ENCODE results near the gene CLOCK. TPM values are rescaled to one million over a fixed set of nuclear protein-coding genes. Genes with fewer than 3 reads are reported as not detected.

CLOCK gene
- total RNA-seq, 2 experiments from 2014 or later = 10.9 to 12.0 TPM

DNA sequence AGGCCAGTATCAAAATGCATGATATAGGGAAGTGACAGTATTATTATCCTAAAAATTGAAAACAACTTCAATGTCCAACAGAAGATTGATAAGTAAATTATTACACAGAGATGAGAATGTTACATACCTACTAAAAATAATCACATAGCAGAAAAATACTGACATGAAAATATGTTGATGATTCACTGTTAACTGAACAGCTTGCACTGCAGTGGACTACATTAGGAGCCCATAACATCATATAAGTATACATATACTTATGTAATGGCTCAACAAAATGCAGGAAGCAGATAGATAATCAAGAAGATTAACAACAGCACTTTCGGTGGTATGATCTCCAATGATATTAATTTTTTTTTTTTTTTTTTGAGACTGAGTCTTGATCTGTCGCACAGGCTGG is 7.1 kb downstream of the CLOCK start:
- no peak overlapping the region for H3K27ac Mint-ChIP-seq
- H3K36me3 Mint-ChIP-seq = peaks cover 2% of the 10 kb centered on the region
- no peaks in the 10 kb centered on the region for H3K9me3 Mint-ChIP-seq
- intact Hi-C loops (cut with micrococcal nuclease) = no loop called here
- CTCF ChIA-PET = no interaction called here
- H3K4me1 Mint-ChIP-seq (ENCODE audit: low read depth) = peaks cover 53% of the 10 kb centered on the region
- POLR2A ChIA-PET = no interaction called here
- DNase-seq = no peak
- H3K4me3 Mint-ChIP-seq = no peak overlapping the region
- H3K27me3 Mint-ChIP-seq = no peaks in the 10 kb centered on the region

DNA sequence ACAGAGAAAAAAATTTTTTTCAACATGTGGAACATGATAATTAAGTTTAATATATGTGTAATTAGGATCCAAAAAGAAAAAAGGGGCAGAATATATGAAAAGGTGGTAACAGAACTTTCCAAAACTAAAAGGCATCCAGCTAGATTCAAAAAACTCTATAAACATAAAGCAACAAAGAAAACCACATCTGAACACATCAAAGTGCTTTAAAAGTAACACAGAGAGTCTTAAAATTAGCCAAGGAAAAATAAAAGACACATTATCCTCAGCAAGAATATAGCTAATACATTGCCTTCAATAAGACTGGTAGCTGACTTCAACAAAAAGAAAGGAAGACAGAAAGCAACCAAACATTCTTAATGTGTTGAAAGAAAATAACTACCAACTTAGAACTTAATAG is 8.2 kb downstream of the CLOCK start:
- Mint-ChIP-seq H3K9me3 (peaks cover 7% of the 10 kb centered on the region), H3K4me1 (ENCODE audit: low read depth) (peaks cover 43% of the 10 kb centered on the region), H3K27ac (no peak overlapping the region), H3K36me3 (peaks cover 11% of the 10 kb centered on the region), H3K27me3 (no peaks in the 10 kb centered on the region), H3K4me3 (no peak overlapping the region)
- POLR2A ChIA-PET = no interaction called here
- intact Hi-C loops (cut with micrococcal nuclease) = no loop called here
- DNase-seq = no peak
- CTCF ChIA-PET = no interaction called here

DNA sequence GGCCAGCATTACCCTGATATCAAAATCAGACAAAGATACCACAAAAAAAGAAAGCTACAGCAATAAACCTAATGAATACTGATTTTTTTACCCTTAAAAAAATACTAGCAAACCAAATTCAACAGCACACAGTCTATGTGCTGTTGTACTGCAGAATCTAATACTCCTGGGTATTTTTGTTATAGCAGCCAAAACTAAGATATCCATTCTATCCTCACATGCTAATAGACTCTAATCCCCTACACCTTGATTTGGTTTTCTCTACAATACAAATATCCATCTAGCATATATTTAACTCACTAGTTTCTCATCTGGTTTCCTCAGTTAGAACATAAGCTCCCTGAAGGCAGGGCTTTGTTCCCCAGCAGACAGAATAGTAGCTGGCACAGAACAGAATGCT is 12.4 kb downstream of the CLOCK start:
- Mint-ChIP-seq H3K27ac (no peak overlapping the region), H3K4me3 (no peak overlapping the region), H3K27me3 (no peaks in the 10 kb centered on the region), H3K36me3 (peaks cover 37% of the 10 kb centered on the region), H3K9me3 (peaks cover 26% of the 10 kb centered on the region), H3K4me1 (ENCODE audit: low read depth) (peaks cover 21% of the 10 kb centered on the region)
- ChIA-PET CTCF (interaction anchor here (1.0 kb wide), 1 partner anchor 121 kb away, joined by 3 read pairs; no protein-coding TSS in a partner anchor), POLR2A (no interaction called here)
- intact Hi-C loops (cut with micrococcal nuclease) = no loop called here
- DNase-seq = no peak

DNA sequence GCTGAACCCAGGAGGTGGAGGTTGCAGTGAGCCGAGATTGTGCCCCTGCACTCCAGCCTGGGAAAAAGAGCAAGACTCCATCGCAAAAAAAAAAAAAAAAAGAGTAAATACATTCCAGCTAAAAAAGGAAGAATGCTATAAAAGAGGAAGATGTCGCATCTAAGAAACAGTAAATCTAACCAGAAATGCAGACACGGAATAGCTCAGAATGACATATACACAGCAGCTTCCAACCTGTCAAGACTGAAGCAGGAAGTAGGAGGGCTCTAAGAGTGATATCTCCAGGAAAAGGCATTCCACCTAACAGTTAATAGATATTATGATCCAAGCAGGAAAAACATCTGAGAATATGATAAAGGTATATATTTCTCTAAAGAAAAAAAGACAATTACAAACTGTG is 16.0 kb downstream of the CLOCK start:
- intact Hi-C loops (cut with micrococcal nuclease) = no loop called here
- Mint-ChIP-seq H3K9me3 (peaks cover 26% of the 10 kb centered on the region), H3K4me1 (ENCODE audit: low read depth) (peaks cover 9% of the 10 kb centered on the region), H3K4me3 (no peak overlapping the region), H3K27ac (no peak overlapping the region), H3K27me3 (no peaks in the 10 kb centered on the region), H3K36me3 (peaks cover 38% of the 10 kb centered on the region)
- ChIA-PET POLR2A (no interaction called here), CTCF (interaction anchor here (2.0 kb wide), 1 partner anchor 15 kb away, joined by 4 read pairs; no protein-coding TSS in a partner anchor)
- DNase-seq = no peak

DNA sequence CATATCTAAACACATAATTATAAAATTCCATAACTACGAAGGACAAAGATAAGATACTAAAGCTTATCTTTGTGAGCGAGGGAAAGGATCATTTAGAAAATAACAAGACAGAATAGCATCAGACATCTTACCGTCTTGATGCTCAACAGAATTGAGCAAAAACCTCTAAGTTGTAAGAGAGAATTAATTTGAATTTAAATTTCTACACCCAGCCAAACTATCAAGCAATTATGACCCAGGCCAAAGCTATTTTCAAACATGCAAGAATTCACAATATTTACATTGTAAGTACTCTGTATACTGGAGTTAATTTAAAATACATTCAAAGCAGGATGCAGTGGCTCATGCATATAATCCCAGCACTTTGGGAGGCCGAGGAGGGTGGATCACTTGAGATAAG is 16.5 kb downstream of the CLOCK start:
- Mint-ChIP-seq H3K36me3 (peaks cover 38% of the 10 kb centered on the region), H3K27ac (no peak overlapping the region), H3K9me3 (peaks cover 26% of the 10 kb centered on the region), H3K4me1 (ENCODE audit: low read depth) (peaks cover 9% of the 10 kb centered on the region), H3K4me3 (no peak overlapping the region), H3K27me3 (no peaks in the 10 kb centered on the region)
- DNase-seq = no peak
- ChIA-PET POLR2A (no interaction called here), CTCF (interaction anchor here (2.0 kb wide), 1 partner anchor 15 kb away, joined by 4 read pairs; no protein-coding TSS in a partner anchor)
- intact Hi-C loops (cut with micrococcal nuclease) = no loop called here

DNA sequence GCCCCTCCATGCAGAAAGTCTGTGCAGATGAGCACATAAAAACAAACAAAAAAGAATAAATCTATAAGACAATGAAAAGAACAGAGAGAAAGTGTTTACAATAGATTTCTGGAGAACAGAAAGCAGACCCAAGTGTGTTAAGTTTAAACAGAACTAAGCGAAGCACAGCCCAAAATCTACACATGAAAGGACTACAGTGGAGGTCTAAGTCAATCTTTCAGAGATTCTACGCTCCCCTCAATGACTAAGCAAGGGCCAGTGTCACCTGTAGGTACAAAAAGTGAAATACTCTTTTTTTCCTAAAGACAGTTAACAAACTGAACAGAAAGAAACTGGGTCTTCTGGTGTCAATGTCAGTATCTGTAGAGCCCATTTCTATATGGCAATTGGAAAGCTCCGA is 18.2 kb downstream of the CLOCK start:
- intact Hi-C loops (cut with micrococcal nuclease) = no loop called here
- H3K36me3 Mint-ChIP-seq = peaks cover 30% of the 10 kb centered on the region

DNA sequence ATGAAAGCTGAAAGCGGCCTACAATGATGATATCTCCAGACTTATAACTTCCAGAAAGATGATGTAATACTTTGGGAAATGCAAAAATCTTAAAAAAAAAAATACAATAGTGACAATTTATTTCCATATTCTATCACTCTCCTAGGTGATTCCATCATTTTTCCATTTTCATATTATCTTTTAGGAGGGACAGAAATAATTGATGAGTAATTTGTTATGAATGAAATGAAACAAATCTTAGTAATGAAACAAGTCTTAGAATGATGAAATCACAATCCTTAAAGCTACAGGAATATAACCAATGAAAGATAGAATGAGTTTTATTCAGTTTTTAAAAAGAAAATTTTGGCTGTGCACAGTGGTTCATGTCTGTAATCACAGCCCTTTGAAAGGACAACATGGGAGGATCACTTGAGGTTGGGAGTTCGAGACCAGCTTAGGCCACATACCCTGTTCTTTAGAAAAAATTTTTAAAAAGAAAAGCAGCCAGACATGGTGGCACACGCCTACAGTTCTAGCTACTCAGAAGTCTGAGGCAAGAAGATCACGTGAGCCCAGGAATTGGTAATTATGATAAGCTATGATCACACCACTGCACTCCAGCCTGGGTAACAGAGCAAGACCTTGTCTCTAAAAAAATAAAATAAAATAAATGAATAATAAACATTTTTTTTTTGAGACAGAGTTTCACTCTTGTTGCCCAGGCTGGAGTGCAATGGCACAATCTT is 21.7 kb downstream of the CLOCK start:
- Mint-ChIP-seq H3K4me3 (no peak overlapping the region), H3K27me3 (no peaks in the 10 kb centered on the region), H3K9me3 (peaks cover 4% of the 10 kb centered on the region), H3K4me1 (ENCODE audit: low read depth) (peaks cover 12% of the 10 kb centered on the region), H3K36me3 (peaks cover 12% of the 10 kb centered on the region), H3K27ac (no peak overlapping the region)
- intact Hi-C loops (cut with micrococcal nuclease) = no loop called here
- POLR2A ChIA-PET = interaction anchor here (0.7 kb wide), 1 partner anchor 127 kb away, joined by 3 read pairs; no protein-coding TSS in a partner anchor
- CTCF ChIA-PET = no interaction called here
- no peak for DNase-seq

More for the DNA sequence above, 18.2 kb downstream of the CLOCK start:
- H3K27ac Mint-ChIP-seq = no peak overlapping the region
- ChIA-PET POLR2A (no interaction called here), CTCF (no interaction called here)
- H3K9me3 Mint-ChIP-seq = peaks cover 19% of the 10 kb centered on the region
- no peaks in the 10 kb centered on the region for H3K27me3 Mint-ChIP-seq
- H3K4me3 Mint-ChIP-seq = no peak overlapping the region
- DNase-seq = no peak
- H3K4me1 Mint-ChIP-seq (ENCODE audit: low read depth) = peaks cover 16% of the 10 kb centered on the region

DNA sequence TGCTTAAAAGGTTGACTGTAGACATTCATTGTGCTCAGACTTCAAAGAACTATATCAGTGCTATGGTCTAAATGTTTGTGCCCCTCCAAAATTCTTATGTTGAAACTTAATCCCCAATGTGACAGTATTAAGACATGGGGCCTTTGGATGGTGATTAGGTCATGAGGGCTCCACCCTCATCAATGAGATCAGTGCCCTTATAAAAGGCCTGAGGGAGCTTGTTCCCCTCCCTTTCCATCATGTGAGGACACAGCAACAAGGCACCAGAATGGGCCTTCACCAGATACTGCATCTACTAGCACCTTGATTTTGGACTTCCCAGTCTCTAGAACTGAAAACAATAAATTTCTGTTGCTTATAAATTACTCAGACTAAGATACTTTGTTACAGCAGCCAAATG is 28.3 kb downstream of the CLOCK start:
- Mint-ChIP-seq H3K27ac (no peak overlapping the region), H3K27me3 (no peaks in the 10 kb centered on the region), H3K4me3 (no peak overlapping the region), H3K9me3 (peaks cover 2% of the 10 kb centered on the region), H3K36me3 (peaks cover 8% of the 10 kb centered on the region), H3K4me1 (ENCODE audit: low read depth) (peaks cover 6% of the 10 kb centered on the region)
- no peak for DNase-seq
- CTCF ChIA-PET = no interaction called here
- POLR2A ChIA-PET = no interaction called here
- intact Hi-C loops (cut with micrococcal nuclease) = no loop called here

DNA sequence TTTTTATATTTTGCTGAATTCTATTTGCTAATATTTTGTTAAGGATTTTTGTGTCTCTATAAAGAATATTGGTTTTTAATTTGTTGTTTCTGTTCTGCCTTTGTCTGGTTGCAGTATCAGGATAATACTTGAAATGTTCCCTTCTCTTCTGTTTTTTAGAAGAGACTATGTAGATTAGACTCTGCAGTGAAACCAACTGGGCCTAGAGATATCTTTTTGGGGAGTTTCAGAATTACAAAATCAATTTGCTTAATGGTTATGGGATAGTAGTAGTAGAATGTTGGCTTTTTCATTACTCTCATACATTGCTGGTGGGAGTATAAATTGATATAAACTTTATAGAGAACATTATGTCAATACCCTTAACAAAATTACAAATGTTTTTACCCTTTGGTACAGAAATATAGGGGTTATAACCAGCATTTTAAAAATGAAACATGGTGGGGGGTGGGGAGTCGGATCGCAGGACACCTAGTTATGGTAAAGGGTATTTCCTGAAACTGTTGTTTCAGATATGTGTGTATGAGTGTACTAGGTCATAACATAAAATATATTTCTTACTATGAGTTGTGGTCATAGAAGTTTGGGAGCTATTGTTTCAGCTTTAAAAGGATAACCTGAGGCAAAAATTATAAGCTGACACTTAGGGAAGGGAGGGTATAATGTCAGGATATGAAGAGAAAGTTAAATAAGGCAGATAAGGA is 29.0 kb downstream of the CLOCK start:
- H3K9me3 Mint-ChIP-seq = peaks cover 2% of the 10 kb centered on the region
- DNase-seq = no peak
- no peaks in the 10 kb centered on the region for H3K27me3 Mint-ChIP-seq
- H3K4me1 Mint-ChIP-seq (ENCODE audit: low read depth) = peaks cover 6% of the 10 kb centered on the region
- ChIA-PET POLR2A (no interaction called here), CTCF (no interaction called here)
- intact Hi-C loops (cut with micrococcal nuclease) = no loop called here
- H3K4me3 Mint-ChIP-seq = no peak overlapping the region
- peaks cover 8% of the 10 kb centered on the region for H3K36me3 Mint-ChIP-seq
- no peak overlapping the region for H3K27ac Mint-ChIP-seq

DNA sequence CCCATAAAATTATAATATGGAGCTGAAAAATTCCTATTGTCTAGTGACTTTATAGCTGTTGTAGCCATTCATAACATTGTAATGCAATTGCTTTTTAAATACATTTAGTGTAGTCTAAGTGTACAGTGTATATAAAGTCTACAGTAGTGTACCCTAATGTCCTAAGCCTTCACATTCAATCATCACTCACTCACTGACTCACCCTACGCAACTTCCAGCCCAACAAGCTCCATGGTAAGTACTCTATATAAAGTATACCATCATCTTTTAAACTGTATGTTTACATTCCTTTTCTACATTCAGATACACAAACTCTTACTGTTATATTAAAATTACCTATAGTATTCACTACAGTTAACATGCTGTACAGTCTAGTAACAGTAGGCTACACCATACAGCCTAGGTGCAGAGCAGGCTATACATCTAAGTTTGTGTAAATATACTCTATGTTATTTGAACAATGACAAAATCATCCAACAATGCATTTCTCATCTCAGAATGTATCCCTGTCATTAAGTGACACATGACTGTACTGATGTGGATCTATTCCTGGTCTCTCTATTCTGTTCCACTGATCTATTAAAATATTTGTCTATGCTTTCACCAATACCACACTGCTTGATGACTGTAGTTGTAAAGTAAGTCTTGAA is 33.7 kb downstream of the CLOCK start:
- H3K27me3 Mint-ChIP-seq = no peaks in the 10 kb centered on the region
- intact Hi-C loops (cut with micrococcal nuclease) = no loop called here
- H3K4me3 Mint-ChIP-seq = no peak overlapping the region
- no peak overlapping the region for H3K27ac Mint-ChIP-seq
- H3K9me3 Mint-ChIP-seq = peaks cover 3% of the 10 kb centered on the region
- H3K36me3 Mint-ChIP-seq = peaks cover 4% of the 10 kb centered on the region
- ChIA-PET CTCF (no interaction called here), POLR2A (no interaction called here)
- no peak for DNase-seq
- peaks cover 23% of the 10 kb centered on the region for H3K4me1 Mint-ChIP-seq (ENCODE audit: low read depth)

DNA sequence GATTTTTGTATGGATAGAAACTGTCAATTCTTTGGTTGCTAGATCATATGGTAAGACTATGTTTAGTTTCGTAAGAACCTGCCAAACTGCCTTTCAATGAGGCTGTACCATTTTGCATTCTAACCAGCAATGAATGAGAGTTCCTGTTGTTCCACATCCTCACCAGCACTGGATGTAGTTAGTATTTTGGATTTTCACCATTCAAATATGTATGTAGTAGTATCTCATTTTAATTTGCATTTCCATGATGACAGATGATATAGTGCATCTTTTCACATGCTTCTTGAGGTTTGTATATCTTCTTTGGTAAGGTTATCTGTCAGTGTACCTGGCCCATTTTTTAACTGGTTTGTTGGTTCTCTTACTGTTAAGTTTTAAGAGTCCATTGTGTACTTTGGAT is 34.6 kb downstream of the CLOCK start:
- intact Hi-C loops (cut with micrococcal nuclease) = no loop called here
- DNase-seq = no peak
- H3K9me3 Mint-ChIP-seq = peaks cover 3% of the 10 kb centered on the region
- H3K27ac Mint-ChIP-seq = no peak overlapping the region
- H3K36me3 Mint-ChIP-seq = peaks cover 6% of the 10 kb centered on the region
- ChIA-PET POLR2A (no interaction called here), CTCF (no interaction called here)
- no peaks in the 10 kb centered on the region for H3K27me3 Mint-ChIP-seq
- peaks cover 17% of the 10 kb centered on the region for H3K4me1 Mint-ChIP-seq (ENCODE audit: low read depth)
- H3K4me3 Mint-ChIP-seq = no peak overlapping the region

DNA sequence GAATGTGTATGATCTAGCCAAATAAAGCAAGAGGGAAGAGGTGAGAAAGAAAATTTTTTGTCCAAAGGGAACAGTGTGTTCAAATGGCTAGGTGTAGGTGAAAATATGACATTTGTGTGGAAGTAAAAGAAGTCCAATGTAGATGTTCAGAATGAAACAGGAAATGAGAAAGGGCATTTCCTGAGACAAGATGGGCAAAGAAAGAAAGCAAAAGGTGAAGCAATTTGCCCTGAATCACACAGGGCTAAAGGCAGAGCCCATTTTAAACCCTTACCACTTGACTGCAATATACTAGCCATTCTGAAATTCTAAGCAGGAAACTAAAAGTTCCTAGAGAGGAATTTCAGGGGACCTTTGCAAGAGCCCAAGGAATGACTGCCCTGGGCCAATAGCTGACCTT is 36.0 kb downstream of the CLOCK start:
- no peak for DNase-seq
- ChIA-PET CTCF (no interaction called here), POLR2A (no interaction called here)
- Mint-ChIP-seq H3K36me3 (peaks cover 9% of the 10 kb centered on the region), H3K4me1 (ENCODE audit: low read depth) (peaks cover 17% of the 10 kb centered on the region), H3K4me3 (no peak overlapping the region), H3K27me3 (no peaks in the 10 kb centered on the region), H3K27ac (no peak overlapping the region), H3K9me3 (peaks cover 3% of the 10 kb centered on the region)
- intact Hi-C loops (cut with micrococcal nuclease) = no loop called here

All from activated CD4-positive, alpha-beta memory T cell treated with anti-CD3 and anti-CD28 coated beads for 36 hours (primary cell).